Stimulated activated CD8-positive, alpha-beta memory T cell treated with anti-CD3 and anti-CD28 coated beads, Interleukin-4, amount 100 ng/mL, for 4 hours (primary cell): ENCODE results near the gene FBXO5.

Experiments used
- DNase-seq, 2 donors: peaks; one replicate each; pipeline ENCODE4 v3.0.0-alpha.2; 2020; ENCODE audit warnings: low read depth in 2 of 2, low spot score in 1 of 2

Gene FBXO5

GRCh38 chr6:152952045-152952444, 30.8 kb downstream of the FBXO5 start:
- no peak for DNase-seq

DNA sequence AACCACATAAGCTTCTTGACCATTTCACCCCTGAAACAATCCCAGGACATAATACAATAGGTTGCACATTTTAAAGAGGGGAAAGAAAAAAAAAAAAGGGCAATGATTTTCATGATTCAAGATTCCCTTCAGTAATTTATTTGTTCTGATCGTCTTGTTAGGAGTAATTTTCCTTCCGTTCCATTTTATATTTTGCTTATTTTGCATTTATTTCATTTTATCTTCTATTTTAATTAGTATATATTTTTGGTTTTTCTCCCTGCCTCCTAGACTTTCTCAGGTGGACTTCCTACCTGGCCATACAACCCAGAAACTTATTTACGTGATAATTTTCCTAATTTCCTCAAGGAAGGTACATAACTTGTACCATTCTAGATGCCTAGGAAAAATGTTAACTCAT, 32.6 kb downstream of the FBXO5 start:
- DNase-seq: no peak

DNA sequence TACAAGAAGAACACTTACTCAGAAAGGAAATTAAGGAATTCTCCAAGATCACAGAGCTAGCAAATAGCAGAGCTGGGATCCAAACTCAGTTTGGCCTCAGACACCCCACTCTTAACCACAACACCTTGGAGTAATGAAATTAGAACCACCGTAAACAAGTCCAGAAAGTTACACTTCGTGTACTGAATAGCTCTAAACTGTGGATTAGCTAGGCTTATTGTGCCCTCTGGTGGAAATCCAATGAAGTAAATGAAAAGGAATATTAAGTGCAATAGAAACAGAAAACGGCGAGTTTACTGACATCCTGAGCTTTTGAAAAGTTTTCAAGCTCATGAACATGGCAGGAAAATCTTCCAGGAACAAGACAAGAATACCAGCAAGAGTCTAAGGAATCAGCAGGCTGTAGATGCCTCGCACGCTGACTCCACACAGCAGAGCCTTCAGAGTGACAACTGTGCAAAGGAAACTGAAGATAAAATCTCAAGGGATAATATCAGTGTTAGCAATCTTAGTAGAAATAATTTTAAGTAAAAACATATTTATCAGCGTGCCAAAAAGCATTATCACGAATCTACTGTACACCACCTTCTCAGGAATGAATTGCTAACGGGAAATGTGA, 34.6 kb downstream of the FBXO5 start:
- no peak for DNase-seq

DNA sequence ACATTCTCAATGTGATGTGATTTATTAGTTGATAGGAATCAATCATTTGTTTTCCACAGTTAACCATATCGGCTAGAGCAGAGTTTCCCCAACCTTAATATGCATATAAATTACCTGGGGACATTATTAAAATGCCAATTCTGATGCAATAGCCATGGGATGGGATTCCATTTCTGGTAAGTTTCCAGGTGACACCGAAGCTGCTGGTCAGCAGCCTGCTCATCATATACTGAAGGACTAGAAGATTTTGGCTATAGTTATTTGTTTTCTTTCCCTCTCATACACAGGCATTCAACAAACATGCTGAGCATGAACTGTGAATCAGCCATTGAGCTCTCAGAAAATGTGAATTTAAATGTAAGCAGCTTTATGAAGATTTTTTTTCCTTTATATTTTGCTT, 35.8 kb downstream of the FBXO5 start:
- DNase-seq: no peak

DNA sequence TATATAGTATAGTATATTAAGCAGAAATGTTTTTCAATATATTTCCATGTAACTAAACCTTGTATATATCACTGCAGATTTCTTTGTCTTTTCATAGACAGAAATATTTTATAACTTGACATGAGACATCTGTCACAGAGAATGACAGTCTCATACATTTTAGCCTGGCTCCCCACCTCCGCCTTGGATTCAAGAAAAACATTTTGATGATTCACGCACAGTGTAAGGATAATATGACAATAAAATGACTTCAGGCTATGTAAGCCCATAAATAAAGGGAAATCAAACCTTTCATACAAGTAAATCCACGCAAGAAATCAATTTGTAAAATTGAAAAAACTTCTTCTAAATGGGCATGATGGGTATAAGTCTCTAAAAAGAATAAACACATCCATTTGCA, 36.4 kb downstream of the FBXO5 start:
- no peak for DNase-seq

DNA sequence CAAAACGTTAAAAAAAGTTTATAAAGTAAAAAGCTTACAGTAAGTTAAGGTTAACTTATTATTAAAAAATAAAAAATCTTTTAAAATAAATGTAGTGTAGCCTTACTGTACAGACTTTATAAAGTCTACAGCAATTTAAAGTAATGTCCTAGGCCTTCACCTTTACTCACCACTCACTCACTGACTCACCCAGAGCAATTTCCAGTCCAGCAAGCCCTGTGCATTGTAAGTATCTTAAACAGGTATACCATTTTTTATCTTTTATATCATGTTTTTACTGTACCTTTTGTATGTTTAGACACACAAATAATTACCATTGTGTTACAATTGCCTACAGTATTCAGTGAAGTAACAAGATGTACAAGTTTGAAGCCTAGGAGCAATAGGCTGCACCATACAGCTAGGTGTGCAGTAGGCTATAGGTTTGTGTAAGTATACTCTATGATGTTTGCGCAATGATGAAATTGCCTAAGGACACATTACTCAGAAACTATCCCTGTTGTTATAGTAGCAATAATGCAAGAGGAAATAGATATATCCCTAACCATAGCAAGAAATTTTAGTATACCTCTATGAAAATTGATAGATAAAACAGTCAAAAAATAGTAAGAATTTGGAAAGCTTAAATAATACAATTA, 39.5 kb downstream of the FBXO5 start:
- DNase-seq: no peak

- no peak for DNase-seq
Observed at GRCh38 chr6:152942319-152942869, 40.4 kb downstream of the FBXO5 start.

DNA sequence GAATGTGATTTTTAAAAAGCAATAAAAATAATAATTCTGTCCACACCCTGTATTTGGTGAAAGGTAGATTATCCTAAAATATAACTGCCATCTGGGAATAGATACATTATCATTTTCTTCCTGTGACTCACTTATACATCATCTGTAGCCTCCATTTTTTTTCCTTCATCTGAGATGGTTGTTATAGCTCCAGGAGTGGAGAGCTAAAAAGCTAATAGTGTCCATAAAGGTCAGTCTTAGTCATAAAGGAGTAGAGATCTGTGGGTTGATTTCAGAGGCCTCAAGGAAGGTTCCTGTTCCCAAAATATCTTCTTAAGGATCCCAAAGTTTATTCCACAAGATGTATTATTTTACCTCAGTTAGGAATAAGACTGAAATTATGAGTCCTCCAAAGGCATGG, 41.1 kb downstream of the FBXO5 start:
- no peak for DNase-seq

DNA sequence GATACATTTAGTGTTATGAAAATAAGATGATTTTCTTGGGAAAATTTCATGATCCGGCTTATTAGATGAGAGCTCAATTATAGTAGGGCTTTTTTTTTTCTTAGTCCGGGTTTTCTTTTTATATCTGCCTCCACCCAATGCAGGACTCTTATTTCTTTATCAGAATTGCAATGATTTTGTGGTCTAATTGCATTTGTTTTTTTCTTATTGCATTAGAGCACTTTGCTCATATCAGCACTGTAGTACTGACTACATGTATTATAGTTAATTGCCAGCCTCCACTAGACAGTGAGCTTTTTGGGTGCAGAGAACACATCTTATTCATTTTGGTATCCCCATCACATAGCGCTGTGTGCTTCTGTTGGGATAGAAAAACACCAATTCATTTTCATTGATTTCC, 50.0 kb downstream of the FBXO5 start:
- no peak for DNase-seq

DNA sequence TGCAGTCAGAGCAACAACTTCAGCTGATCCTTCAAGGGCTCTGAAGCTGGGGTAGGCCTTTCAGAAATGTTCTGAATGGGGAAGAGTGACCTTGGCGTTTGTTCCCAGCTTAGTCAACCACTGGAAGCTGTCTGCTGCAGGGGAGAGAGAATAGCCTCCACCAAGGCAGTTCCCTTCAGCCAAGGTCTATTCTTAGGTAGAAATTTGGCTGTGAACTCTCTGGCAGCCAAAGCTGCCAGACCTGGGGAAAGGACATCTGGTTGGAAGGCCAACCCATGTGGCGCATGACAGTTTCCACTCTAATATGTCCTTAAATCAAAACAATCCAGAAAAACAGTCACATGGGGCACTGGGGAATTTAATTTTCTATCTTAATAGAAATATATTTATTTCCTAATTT, 60.1 kb downstream of the FBXO5 start:
- DNase-seq: no peak
